Neutrophil (primary cell): ENCODE results near the gene GSAP.
A peak's percentile ranks its signal among the peaks of the same experiment; 100 is the strongest.

Source experiments
- H3K27ac ChIP-seq: fragments of 200-600 bp; sonication (generic); 2 replicates; pipeline ENCODE4 v1.5.1; 2016; ENCODE audit warnings: mild to moderate bottlenecking, moderate library complexity
- H3K27me3 ChIP-seq: fragments of 200-600 bp; sonication (generic); 2 replicates; pipeline ENCODE4 v1.6.0; 2016; ENCODE audit warnings: mild to moderate bottlenecking
- H3K36me3 ChIP-seq: fragments of 200-600 bp; sonication (generic); 2 replicates; pipeline ENCODE4 v1.5.1; 2017
- H3K4me1 ChIP-seq, 2 experiments: fragments of 200-600 bp in 1 of 2; sonication (generic) in 1 of 2; 1 replicate in 1 of 2; 2 replicates in 1 of 2; pipeline versions ENCODE4 v1.5.1 to v1.6.1; 2013 to 2016; ENCODE audit warnings: low read depth in 1 of 2, low read length in 1 of 2, mild to moderate bottlenecking in 1 of 2, moderate library complexity in 1 of 2; ENCODE audit not compliant: control insufficient read depth in 1 of 2, insufficient read depth in 1 of 2
- H3K4me3 ChIP-seq, 2 experiments: fragments of 200-600 bp in 1 of 2; sonication (generic) in 1 of 2; 1 replicate in 1 of 2; 2 replicates in 1 of 2; pipeline ENCODE4 v1.5.1; 2013 to 2016; ENCODE audit warnings: low read depth in 1 of 2, low read length in 1 of 2, mild to moderate bottlenecking in 1 of 2, moderate library complexity in 1 of 2
- H3K9me3 ChIP-seq: fragments of 200-600 bp; sonication (generic); 2 replicates; pipeline ENCODE4 v1.5.1; 2016
- CTCF ChIP-seq: fragments of 200-600 bp; sonication (generic); IDR thresholded peaks from 2 replicates; pipeline ENCODE4 v1.5.1; 2016; ENCODE audit warnings: antibody characterized with exemption

GSAP gene

GRCh38 chr7:77427996-77428603 is 12.0 kb upstream of the GSAP start:
- peak overlapping the region; percentile 78 for H3K27ac ChIP-seq

DNA sequence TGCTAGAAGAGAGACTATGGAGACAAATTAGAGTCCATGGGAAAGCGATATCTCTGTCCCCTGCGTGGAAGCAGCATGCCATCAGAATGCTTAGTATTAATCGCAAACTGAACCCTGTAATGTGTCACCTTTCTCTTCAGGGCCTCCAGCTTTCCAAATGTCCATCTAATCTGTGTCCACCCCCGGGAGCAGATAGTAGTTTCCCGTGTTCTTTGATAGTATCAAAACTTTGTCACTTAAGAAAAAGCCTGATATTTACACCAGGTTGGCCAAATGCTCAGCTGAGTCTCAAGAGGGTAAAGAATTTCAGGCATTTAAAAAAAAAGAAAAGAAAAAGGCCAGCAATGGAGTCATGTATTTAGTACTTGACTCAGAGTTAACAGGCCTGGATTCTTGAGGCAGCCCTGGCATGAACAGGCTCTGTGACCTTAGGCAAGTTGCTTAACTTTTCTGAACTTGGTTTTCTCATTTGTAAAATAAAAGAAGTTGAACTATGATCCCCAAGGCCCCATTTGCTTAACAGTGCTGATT is 10.4 kb upstream of the GSAP start:
- H3K27ac ChIP-seq, result no peak overlapping the region
- no peaks in the 10 kb centered on the region for H3K27me3 ChIP-seq
- TF ChIP-seq CTCF, result no peak
- peaks cover 36 to 44% of the 10 kb centered on the region in 2 experiments for H3K4me1 ChIP-seq
- no peaks in the 10 kb centered on the region for H3K9me3 ChIP-seq
- no peaks in the 10 kb centered on the region for H3K36me3 ChIP-seq
- no peak overlapping the region for H3K4me3 ChIP-seq

More at GRCh38 chr7:77427996-77428603, 12.0 kb upstream of the GSAP start:
- H3K27me3 ChIP-seq, result no peaks in the 10 kb centered on the region
- no peaks in the 10 kb centered on the region for H3K36me3 ChIP-seq
- peaks cover 38 to 45% of the 10 kb centered on the region in 2 experiments for H3K4me1 ChIP-seq
- no peak overlapping the region for H3K4me3 ChIP-seq
- no peaks in the 10 kb centered on the region for H3K9me3 ChIP-seq
- TF ChIP-seq CTCF, result no peak

- H3K4me1 ChIP-seq, result peaks cover 39 to 47% of the 10 kb centered on the region in 2 experiments
- no peaks in the 10 kb centered on the region for H3K9me3 ChIP-seq
- no peak overlapping the region for H3K27ac ChIP-seq
- no peak for TF ChIP-seq CTCF
- no peak overlapping the region for H3K4me3 ChIP-seq
- H3K36me3 ChIP-seq, result no peaks in the 10 kb centered on the region
- H3K27me3 ChIP-seq, result no peaks in the 10 kb centered on the region
Observed at GRCh38 chr7:77426052-77426404, 9.9 kb upstream of the GSAP start.

DNA sequence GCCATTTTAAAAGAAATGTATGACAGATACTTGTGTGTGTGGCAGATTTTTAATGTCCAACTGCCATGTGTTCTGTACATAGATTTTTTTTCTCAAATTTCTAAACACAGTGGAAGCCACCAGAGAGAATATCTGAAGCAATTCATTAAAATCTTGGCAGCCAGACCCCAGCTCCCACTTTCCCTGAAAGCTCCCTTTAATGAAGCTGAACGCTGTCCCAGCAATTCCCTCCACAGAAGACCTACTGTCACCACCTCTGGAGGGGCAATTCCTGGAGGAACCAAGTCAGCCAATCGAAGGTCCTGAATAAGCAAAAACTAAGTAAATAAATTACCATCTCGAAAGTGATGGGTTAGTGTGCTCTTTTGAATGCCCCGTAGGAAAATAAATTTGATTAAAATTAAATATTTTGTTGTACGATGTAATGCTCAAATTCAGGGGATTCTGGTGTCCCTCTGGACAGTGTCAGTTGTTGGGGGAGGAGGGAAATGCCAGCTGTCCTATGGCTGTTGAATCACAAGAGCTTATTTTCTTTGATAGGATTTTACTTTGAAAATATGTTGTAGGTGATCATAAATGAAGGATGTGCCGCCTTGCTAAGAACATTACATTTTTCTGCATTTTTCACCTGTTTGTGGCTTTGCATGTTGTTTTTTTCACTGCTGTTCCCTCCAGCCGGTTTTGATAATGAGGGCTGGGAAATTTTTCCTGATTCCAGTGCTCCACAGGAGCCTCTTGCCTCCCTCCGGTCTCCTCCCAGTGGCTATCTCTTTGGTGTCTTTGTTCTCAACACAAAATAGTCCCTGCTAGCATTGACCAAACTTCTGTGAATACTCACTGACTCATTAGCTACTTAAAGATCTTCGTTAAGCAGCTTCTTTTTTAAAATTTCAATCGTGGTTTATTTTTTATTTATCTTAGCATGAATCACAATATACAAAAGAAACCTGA is 9.2 kb upstream of the GSAP start:
- no peaks in the 10 kb centered on the region for H3K9me3 ChIP-seq
- no peak for TF ChIP-seq CTCF
- no peaks in the 10 kb centered on the region for H3K36me3 ChIP-seq
- H3K27ac ChIP-seq, result no peak overlapping the region
- H3K4me1 ChIP-seq, result peaks cover 42 to 49% of the 10 kb centered on the region in 2 experiments
- no peaks in the 10 kb centered on the region for H3K27me3 ChIP-seq
- H3K4me3 ChIP-seq, result no peak overlapping the region

GRCh38 chr7:77422500-77422899 is 6.4 kb upstream of the GSAP start:
- TF ChIP-seq CTCF, result no peak
- Histone ChIP-seq H3K4me1 (peaks cover 13 to 21% of the 10 kb centered on the region in 2 experiments), H3K27me3 (no peaks in the 10 kb centered on the region), H3K27ac (no peak overlapping the region), H3K4me3 (no peak overlapping the region), H3K36me3 (no peaks in the 10 kb centered on the region), H3K9me3 (no peaks in the 10 kb centered on the region)
